ENCODE measurements around the gene TDRD10.

DNA sequence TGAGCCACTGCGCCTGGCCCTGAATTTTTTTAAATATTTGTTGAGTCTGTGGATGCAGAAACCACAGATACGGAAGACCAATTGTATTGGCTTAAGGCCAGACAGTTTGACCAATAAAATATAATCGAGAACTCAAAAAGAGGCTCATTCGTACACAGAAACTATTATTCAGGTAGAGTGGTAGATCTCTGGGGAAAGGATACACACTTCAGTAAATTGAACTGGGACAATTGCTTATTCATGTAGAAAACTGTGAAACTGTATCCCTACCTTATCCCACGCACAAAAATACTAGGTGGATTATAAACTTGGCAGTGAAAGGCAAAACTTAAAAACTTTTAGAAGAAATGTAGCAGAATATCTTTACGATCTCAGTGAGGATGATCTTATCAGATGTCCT lies 25.2 kb downstream of the TDRD10 start:
- TF ChIP-seq EZH2phosphoT487 (IDR thresholded peaks at IDR 0.05; ENCODE audit: low read length) = no peak
- TF ChIP-seq, protein P1, sequence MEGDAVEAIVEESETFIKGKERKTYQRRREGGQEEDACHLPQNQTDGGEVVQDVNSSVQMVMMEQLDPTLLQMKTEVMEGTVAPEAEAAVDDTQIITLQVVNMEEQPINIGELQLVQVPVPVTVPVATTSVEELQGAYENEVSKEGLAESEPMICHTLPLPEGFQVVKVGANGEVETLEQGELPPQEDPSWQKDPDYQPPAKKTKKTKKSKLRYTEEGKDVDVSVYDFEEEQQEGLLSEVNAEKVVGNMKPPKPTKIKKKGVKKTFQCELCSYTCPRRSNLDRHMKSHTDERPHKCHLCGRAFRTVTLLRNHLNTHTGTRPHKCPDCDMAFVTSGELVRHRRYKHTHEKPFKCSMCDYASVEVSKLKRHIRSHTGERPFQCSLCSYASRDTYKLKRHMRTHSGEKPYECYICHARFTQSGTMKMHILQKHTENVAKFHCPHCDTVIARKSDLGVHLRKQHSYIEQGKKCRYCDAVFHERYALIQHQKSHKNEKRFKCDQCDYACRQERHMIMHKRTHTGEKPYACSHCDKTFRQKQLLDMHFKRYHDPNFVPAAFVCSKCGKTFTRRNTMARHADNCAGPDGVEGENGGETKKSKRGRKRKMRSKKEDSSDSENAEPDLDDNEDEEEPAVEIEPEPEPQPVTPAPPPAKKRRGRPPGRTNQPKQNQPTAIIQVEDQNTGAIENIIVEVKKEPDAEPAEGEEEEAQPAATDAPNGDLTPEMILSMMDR (IDR thresholded peaks at IDR 0.05; ENCODE audit: low read length) = no peak

Measured in MM.1S (cell line).